Stimulated activated CD8-positive, alpha-beta memory T cell treated with anti-CD3 and anti-CD28 coated beads, Interleukin-7, amount 100 ng/mL, for 48 hours (primary cell): ENCODE results near the gene SFXN1.
"Not testable (repeated sequence)": the region's sequence is repeated elsewhere in the genome, so short reads cannot be mapped to it uniquely, and the experiment has no call there.

ENCODE experiments used
- DNase-seq, 2 donors: peaks; one replicate each; pipeline ENCODE4 v3.0.0-alpha.2; 2020; ENCODE audit warnings: low read depth in 1 of 2; ENCODE audit errors: extremely low read depth in 1 of 2

Gene SFXN1

DNA sequence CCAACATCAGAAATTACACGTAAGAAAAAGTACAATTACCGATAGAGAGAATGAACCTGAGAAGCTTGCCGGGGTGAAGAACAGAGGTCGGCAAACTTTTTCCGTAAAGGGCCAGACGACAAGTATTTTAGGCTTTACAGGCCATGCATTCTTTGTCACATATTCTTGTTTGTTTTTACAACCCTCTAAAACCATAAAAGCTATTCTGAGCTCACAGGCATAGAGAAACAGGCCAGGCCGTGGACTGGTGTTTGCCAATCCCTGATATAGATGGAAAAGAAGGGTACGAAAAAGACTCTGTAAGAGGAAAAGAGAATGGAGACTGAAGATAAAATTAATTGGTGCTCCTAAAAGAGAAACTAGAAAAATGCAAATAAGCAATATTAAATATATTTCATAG is 15.4 kb downstream of the SFXN1 start:
- no peak for DNase-seq

DNA sequence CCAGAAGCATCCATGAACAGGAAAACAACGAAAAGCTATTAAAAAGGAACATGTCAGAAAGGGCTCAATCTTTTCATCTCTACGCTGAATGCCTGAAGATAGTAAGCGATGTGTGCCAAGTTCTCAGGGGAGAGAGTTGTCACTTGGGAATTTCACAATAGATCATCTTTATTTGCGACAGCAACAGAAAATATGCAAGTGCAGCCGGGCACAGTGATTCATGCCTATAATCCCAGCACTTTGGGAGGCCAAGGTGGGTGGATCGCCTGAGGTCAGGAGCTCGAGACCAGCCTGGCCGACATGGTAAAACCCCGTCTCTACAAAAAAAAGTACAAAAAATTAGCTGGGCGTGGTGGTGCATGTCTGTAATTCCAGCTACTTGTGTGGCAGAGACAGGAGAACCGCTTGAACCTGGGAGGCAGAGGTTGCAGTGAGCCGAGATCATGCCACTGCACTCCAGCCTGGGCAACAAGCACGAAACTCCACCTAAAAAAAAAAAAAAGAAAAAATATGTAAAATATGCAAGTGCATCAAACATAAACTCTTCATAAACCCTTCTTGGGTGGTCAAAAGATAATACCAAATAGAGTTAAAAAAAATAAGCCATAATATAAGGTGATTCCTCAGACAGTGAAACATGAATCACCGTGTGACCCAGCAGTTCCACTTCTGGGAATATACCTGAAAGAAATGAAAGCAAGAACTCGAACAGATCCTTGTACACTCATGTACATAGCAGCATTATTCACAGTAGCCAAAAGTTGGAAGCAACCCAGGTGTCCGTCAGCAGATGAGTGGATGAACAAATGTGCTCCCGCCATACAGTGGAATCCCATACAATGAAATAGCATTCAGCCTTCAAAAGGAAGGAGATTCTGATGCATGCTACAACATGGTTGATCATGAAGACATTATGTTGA is 16.2 kb downstream of the SFXN1 start:
- no peak for DNase-seq

DNA sequence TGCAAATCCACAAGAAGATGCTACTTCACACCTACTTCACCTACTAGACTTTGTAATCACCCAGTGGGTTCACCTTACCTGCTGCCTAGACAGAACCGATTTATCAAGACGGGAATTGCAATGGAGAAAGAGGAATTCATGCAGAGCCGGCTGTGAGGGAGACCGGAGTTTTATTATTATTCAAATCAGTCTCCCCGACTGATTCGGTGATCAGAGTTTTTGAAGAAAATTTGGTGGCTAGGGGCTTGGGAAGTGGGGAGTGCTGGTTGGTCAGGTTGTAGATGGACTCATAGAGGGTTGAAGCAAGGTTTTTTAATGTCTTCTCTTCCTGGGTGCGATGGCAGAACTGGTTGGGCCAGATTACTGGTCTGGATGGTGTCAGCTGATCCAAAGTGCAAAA is 23.4 kb downstream of the SFXN1 start:
- no peak for DNase-seq

DNA sequence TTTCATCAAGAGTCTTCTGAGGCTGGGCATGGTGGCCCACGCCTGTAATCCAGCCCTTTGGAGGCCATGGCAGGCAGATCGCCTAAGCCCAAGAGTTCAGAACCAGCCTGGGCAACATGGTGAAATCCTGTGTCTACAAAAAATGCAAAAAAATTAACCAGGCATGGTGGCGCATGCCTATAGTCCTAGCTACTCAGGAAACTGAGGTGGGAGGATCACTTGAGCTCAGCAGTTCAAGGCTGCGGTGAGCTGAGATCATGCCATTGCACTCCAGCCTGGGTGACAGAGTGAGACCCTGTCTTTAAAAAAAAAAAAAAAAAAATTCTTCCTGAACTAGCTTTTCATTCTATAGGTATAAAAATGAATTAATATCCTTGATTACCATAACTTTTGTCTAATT is 29.3 kb downstream of the SFXN1 start:
- peak in 1 of 2 donors; percentile 47 for DNase-seq

DNA sequence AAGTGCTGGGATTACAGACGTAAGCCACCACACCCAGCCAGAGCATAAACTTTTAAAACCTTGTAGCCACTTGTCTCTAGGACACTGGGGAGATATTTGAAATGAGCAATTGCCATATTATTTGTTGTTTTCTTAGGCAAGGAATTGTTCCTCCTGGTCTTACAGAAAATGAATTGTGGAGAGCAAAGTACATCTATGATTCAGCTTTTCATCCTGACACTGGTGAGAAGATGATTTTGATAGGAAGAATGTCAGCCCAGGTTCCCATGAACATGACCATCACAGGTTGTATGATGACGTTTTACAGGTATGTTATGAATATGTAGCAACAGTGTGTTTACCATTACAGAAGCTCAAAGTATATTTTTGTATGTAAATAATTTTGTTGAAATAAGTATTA is 30.5 kb downstream of the SFXN1 start:
- no peak for DNase-seq

DNA sequence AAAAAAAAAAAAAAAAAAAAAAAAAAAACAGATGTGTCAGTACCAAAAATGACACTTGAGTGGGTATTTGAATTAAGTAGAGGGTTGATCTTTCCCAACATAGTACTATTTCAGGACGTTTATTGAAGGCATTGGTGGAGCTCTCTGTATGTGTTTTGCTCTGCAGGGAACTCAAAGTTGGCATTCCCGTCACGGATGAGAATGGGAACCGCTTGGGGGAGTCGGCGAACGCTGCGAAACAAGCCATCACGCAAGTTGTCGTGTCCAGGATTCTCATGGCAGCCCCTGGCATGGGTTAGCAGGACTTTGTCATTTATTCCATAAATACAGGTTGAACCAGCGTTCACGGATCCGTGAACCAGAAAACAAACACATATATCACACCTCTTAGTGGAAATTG is 34.9 kb downstream of the SFXN1 start:
- no peak for DNase-seq

DNA sequence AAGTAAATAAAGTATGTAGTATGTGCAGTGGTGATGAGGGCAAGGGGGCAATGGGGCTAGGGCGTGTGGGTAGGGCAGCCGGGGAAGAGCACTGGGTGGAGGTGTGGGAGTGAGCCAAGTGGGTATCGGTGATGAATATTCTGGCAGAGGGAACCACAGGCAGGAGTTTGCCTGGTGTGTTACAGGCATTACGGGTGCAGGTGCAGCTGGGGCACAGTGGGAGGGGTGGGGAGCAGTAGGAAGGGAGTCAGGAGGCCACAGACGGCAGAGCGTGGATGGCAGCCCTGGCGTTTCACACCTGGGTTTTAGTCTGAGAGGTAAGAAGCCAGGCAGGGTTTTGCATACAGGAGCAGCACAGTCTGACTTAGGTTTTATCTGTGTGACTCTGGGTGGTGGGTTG is 35.4 kb downstream of the SFXN1 start:
- no peak for DNase-seq

DNA sequence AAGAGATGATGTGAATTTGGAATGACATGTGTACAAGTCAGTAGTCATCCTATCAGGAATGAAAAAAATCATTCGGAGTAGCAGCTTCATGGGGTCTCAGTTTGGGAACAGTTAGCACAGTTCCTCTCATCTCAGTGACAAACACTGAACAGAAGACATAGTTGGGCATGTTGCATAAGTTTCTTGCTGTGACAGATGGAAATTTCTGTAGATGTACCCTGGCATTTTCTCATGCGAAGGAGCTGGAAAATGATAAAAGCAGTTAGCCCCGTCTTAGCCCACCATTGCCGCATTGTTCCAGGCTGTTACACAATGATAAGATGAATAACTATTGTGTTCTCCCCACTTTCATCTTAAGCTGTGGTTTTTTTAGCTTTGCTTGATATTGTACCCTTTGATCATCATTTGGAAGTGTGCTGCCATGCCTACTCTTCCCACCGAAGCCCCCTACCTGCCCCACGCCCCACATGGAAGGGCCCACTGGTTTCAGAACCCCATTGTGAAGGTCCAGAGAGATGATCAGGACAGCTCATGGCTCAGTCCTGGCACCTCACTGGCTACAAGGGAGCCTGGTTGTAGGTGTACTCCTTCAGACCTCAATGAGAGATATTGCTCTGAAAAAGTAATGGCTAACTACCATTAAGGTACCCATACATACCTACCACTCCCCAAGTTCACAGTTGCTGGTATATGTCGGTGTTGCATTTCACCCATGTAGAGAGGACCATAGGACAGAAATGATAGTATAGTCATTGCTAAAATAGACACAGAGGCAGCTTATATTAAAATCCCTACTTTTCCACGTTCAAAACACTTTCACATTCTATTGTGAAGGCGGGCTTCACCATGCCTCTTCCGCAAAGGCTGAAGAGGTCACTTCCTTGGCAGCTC is 38.8 kb downstream of the SFXN1 start:
- no peak for DNase-seq

DNA sequence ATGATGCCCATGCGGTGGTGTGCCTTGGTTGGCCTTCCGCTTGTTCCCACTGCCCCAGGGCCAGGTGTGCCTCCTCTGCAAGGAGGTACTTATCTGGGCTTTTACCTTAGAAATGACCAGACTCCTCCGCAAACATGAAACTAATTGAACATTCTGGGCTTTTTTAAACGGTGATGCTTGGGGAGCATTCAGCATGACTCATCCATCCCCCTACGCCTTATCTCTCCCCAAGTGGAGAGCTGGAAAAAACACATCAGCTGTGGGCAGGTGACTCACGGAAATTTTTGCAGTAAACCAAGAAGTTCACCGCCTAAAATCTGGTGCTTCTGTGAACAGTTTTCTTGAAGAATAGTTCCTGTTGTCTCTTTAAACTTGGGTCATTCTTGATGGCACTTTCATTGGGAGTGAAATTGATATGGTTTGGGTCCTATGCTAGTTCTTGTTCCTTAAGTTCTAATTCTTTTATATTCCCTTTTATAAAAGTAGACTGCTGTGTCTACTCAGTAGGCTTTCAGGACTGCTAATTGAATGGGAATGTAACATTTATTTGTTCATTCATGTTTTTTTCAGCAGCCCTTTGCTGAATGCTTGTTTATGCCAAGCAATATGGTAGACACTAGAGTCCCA is 39.6 kb downstream of the SFXN1 start:
- DNase-seq = peak; percentile 66 to 87

DNA sequence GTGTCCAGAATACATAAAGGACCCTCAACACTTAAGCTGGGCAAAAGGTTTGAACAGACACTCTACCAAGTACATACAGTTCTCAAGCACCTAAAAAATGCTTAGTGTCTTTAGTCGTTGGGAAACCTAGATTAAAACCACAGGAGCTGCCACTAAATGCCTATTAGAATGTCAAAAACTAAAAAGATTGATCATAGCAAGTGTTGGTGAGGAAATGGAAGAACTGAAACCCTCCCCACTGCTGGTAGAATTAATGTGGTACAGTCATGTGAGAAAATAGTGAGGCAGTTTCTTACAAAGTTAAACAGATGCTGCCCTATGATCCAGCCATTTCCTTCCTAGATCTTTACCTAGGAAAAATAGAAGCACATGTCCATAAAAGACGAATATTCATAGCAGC is 40.6 kb downstream of the SFXN1 start:
- no peak for DNase-seq

DNA sequence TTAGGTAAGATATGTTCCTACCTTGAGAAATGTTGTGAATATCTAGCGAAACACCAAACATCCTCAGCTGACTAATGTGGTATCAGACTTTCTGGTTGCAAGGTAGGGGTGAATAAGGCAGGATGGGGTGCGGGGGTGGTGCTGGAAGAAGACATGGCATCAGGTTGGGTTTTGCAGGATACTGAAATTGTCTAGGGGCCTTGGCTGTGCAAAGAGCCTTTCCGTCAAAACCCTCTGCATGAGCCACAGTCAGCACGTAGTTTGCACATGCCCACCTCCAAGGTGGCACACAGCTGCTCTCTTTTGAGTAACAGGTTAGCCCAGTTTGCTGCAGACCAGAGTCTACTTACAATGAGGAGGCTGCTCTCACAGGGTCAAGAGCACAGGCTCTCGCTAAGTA is 42.0 kb downstream of the SFXN1 start:
- DNase-seq = peak in 1 of 2 donors; percentile 67

DNA sequence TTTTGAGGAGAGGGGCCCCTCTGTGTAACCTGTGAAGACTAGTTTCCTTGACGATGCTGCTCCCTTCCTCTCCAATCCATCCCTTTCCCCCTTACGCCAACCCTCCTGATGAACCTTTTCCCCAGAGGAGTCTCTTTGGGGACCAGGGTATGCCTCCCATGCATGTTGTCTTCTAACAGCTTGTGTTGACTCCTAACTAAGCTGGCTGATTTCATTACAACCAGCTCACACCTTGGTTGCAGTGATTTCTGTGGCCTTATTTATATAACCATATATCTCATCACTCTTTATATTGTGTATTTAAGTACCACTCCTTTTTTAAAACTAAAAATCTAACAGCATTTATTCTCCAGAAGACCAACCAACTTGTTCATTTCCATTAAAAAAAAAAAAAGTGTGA is 42.5 kb downstream of the SFXN1 start:
- no peak for DNase-seq

DNA sequence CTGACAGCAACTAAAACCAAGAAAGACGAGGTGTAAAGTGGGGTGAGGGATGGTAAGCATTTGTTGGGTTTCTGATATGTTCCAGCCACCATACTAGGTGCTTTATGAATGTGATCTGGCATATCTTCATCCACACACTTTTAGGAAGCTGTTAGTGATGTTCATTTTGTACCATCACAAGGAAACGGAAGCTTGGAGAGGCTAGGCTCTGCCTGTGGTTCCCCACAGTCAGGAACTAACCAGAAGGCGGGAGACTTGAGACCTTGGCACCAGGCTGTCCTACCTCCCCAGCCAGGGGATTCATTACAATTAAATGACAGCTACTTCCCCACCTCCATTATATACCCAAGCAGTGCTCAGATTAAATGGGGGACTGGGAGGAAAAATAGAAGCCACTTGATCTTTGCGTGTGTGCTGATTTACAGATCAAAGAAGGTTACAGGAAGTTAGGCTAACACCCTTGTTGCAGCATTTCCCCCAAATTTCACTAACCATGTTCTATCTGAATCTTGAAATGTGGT is 43.0 kb downstream of the SFXN1 start:
- peak; percentile 38 to 48 for DNase-seq

DNA sequence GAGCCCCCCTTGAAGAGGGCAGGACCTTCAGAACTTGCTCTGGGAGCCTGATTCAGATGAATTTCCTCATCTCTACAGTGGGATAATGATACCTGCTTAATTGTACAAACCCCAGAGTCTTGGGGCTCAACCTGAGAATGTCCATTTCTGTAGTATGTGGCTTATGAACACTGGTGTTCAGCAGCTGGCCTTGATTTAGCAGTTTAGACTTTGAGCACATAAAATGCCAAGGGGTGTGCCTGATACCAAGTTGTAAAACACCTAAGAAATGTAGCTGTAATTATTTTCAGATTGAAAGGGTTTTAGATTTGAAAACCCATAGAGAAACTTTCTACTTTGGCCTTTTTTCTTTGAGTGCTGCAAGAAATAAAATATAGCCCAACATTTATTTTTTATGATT is 44.9 kb downstream of the SFXN1 start:
- DNase-seq = no peak

DNA sequence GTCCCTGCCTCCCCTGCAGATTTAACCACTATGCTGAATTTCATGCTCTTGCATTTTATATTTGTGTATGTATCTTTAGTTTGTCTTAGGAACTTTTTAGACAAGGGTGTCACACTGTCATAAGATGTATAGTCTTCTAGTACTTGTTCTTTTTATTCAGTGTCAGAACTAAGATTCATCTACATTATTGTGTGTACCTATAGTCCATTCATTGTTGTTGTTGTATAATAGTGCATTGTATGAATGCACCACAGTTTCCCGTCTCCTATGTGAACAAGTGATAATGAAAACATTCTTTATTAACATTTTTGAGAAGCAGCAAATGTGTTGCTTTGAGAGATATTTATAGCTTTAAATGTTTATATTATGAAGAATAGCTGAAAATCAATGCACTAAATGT is 45.9 kb downstream of the SFXN1 start:
- no peak for DNase-seq

DNA sequence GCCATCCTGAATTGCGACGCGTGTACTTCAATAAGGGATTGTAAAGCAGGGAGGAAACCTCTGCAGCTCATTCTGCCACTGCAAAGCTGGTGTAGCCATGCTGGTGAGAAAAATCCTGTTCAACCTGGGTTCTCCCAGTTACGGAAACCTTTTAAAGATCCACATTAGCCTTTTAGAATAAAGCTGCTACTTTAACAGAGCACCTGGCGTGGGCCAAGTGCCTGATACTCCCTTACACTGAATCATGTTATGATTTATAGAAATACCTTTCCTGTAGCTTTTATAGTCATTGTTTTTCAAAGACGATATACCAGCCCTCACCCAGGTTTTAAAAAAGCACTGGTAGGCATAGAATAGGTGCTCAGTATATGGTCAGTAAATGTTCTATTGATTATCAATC is 48.3 kb downstream of the SFXN1 start:
- no peak for DNase-seq

DNA sequence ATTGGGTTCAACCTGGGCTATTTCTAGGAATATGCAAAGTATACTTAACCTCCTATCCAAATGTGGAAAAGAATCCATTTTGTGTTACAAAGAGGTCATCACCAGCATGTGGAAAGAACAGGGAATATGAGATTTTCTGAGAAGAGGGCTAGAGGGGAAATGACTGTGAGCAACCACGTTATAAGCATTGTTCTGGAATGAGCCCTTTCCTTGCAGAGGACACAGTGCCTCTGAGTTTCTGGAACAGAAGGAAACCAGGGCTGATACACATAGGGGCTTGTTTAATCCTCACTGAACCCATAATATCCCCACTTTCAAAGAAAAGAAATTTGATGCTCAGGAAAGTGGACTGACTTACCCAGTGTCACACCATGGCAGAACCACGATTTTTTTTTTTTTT is 53.0 kb downstream of the SFXN1 start:
- no peak for DNase-seq

DNA sequence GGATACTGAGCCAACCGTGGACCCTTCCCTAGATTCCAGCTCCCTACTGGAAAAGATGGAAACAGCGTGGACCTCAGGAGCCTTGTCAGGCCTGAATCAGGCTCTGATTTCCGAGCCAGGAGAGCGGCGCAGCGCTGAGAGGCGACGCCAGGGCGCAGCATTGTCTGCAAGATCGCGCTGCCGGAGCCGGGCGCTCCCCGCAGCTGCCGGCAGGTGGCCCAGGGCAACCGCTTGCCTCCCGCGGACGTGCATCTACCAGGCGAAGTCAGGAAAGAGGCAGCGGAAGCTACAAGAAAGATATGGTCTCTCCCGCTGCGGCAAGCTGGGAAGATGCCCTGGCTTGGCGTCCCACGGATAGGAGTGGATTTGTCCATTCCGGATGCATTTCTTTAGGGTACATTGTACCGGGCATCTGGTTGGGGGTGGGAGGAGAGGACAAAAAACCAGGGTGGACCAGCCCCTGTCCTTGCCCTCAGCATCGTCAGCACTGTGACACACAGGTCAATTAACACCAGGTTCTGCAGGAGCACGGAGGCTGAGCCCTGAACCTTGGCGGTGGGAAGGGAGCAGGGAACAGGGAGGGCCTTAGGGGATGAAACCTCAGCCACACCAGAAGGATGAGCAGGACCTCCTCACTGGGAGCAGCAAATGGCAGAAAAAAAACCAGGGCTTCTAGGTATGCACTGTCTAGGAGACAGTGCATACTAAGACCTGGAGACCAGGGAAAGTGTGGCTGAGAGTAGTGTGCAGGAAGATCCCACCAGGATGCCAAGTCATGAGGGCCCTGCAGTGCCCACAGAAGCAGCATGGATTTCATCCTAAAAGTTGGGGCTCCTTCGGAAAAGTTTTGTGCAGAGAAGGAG is 55.9 kb downstream of the SFXN1 start:
- peak; percentile 72 to 73 for DNase-seq

DNA sequence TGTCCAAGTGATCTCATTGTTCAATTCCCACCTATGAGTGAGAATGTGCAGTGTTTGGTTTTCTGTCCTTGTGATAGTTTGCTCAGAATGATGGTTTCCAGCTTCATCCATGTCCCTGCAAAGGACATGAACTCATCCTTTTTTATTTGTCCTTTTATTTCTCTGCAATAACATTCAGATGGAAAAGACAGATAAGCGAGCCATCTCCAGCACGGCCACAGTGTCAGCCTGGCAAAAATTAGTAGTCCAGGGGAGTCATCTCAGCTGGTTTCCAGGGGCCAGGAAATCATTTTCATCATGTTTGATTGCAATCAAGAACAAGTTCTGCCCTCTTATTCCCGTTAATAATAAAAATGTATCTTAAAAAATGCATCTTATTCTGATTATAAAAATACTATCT is 57.0 kb downstream of the SFXN1 start:
- DNase-seq = not testable (repeated sequence)

DNA sequence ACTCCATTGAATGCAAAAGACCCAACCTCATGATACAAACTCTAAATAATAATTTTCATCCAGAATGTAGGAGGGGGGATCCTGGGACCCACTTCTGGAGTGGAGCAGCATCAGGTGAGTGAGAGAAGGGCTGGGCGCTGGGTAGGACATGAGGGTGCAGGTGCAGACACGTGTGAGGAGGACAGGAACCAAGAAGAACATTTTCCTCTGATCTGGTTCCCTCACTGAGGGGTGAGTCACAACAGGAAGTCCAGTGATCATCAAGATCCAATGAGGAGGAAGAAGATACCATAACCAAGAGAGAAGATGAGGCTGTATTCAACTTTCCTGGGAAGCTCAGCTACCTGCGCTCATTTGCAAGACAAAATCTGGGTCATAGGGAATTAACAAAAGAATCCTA is 57.4 kb downstream of the SFXN1 start:
- DNase-seq = no peak
